IPS-15b (cell line): ENCODE measurements around the gene FBXL13.

ENCODE experiments used
- H3K27me3 ChIP-seq: one replicate; pipeline ENCODE4 v1.6.1; 2013; ENCODE audit warnings: low read length; ENCODE audit not compliant: control insufficient read depth, insufficient read depth
- H3K36me3 ChIP-seq: one replicate; pipeline ENCODE4 v1.6.1; 2013; ENCODE audit warnings: low read length; ENCODE audit not compliant: control insufficient read depth, insufficient read depth
- H3K4me1 ChIP-seq: one replicate; pipeline ENCODE4 v1.6.1; 2013; ENCODE audit warnings: mild to moderate bottlenecking, low read length; ENCODE audit not compliant: control insufficient read depth, insufficient read depth
- H3K4me3 ChIP-seq: one replicate; pipeline ENCODE4 v1.5.1; 2013; ENCODE audit warnings: low read depth, low read length
- H3K9ac ChIP-seq: one replicate; pipeline ENCODE4 v1.6.1; 2013; ENCODE audit warnings: low read depth, mild to moderate bottlenecking, low read length
- H3K9me3 ChIP-seq: one replicate; pipeline ENCODE4 v1.6.1; 2013; ENCODE audit warnings: mild to moderate bottlenecking, low read length; ENCODE audit not compliant: control insufficient read depth, insufficient read depth

FBXL13 gene

DNA sequence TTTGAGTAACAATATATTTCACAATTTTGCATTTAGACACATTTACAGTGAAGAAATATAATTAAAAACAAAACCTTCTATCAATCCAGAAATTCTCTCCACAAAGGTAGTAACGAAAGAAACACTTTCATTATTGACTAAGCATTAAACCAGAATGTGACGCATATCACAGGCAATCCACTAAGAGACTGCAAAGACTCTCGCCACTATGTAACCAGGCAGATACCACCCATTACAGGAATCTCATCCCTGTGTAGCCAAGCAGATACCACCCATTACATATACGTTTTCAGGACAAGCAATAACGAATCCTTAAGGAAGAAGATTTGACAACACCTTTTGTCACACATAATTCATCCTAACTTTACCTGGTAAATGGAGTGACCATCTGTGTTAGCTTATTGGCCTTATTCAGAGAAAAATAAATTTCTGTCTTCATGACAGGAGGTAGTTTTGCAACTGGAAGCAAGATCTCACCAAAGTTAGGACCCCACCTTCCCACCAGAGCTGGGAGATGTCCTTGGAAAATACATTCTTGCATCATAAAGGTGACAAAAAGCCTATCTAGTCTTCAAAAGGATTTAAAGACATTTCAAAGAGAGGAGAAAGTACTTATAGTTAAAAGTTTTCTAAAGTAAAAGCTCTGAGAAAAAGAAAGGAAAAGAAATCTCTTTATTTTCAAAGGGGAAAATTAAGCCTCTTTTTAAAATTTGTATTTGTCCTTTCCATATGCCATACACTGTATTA lies 131.0 kb downstream of the FBXL13 start:
- Histone ChIP-seq H3K9ac (no peak overlapping the region), H3K4me3 (no peak overlapping the region), H3K4me1 (peaks cover 40% of the 10 kb centered on the region)

DNA sequence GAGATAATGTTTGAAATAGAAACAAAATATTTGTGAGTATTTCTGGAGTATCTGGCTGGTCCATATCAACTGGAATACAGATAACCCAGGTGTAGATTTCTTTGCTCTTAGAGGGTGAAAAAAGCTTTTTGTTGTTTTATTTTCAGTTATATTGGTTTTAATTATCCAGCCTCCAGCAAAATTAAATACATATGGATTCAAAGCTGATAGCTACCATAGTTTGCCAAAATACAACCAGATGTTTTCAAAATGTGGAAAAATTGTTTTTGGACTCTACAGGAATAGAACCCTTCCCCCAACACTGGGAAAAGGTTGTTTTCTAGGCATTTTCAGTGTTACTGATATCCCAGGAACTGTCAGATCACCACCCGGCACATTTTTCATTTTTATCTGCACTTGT lies 131.7 kb downstream of the FBXL13 start:
- Histone ChIP-seq H3K27me3 (no peaks in the 10 kb centered on the region), H3K9ac (peak overlapping the region; percentile 10), H3K4me1 (peaks cover 40% of the 10 kb centered on the region), H3K9me3 (no peaks in the 10 kb centered on the region), H3K36me3 (no peaks in the 10 kb centered on the region), H3K4me3 (no peak overlapping the region)

More for the DNA sequence above, 131.0 kb downstream of the FBXL13 start:
- Histone ChIP-seq H3K9me3 (no peaks in the 10 kb centered on the region), H3K27me3 (no peaks in the 10 kb centered on the region), H3K36me3 (no peaks in the 10 kb centered on the region)

DNA sequence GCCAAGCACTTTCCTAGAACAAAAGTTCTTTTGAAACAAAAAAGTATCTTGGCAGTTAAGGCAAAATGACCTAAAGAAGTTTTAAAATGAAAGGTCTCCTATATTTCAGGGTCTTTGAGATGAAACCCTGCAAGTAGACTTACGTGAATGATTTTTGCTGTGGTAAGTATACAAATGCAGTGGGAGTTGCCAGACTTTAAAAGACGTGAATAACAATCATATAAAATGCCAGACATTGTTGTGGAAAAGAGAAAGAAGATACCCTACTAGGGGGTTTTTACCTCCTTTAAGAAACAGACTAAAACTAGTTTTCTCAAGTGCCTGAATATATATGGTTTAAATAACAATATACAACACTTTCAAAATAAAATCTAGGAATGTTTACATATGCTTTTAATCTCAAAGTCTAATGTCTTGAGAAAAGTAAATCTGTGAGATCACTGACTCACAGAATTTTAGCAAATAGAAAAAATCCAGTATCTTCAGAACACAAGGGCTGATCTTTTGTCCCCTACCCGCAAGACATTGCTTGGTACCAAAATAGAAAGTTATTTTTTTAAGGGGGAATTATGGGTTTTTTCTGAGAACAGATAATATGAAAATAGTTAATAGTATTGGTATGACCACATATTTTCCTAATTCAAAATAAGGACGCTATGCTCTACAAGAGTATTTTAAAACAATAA lies 132.3 kb downstream of the FBXL13 start:
- peaks cover 40% of the 10 kb centered on the region for H3K4me1 ChIP-seq
- peak overlapping the region; percentile 19 for H3K4me3 ChIP-seq
- H3K9me3 ChIP-seq, result no peaks in the 10 kb centered on the region
- no peaks in the 10 kb centered on the region for H3K36me3 ChIP-seq
- peak overlapping the region; percentile 10 for H3K9ac ChIP-seq
- no peaks in the 10 kb centered on the region for H3K27me3 ChIP-seq

DNA sequence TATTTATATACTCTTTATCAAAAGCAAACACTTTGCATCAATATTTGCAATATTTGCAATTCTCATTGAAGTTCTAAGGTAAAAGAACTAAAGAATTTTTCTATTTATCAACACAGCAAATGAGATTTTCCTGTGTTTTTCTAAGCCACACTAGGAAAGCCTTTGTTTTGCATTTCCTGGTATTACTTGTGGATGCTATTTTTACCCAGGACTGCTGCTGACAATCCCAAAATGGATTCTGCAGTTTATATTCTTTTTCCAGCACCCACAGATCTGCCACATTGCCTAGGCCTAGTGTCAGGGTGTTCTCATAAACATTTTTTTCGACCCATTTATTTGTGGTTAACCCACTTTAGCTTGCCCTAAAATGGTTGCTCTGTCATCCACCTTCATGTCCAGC lies 135.9 kb downstream of the FBXL13 start:
- no peaks in the 10 kb centered on the region for H3K36me3 ChIP-seq
- H3K9ac ChIP-seq, result no peak overlapping the region
- H3K27me3 ChIP-seq, result no peaks in the 10 kb centered on the region
- H3K4me1 ChIP-seq, result peaks cover 48% of the 10 kb centered on the region
- no peak overlapping the region for H3K4me3 ChIP-seq
- H3K9me3 ChIP-seq, result no peaks in the 10 kb centered on the region

DNA sequence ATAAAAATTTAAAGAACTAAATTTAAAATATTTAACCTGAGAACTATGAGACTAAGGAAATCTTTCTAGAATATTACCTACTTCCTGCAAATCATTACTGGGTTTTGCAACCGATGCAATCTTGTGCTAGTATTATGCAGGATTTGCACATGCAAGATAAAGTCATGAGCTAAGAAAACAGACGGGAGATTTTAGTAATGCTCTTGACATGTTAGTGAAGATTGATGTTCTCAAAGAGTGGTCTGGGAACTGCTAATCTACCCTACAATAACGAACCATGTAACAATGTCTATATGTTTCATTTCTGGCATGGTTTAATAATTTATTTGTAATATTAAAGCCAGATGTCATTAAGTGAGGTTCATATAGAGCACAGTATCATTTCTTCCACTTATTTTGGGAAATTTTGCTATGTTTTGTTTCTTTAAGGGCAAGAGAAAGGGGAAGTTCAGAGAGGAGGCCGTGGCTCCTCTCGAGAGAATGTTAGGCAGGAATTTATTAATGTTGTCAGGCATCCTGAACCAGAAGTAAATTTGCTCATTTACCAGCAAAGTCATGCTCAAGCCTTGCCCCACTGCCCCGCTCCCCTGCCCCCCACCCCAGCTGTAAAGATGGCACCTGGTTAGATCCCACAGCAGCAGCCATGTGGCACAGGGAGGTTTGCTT lies 139.0 kb downstream of the FBXL13 start:
- Histone ChIP-seq H3K9ac (no peak overlapping the region), H3K9me3 (no peaks in the 10 kb centered on the region), H3K36me3 (no peaks in the 10 kb centered on the region), H3K27me3 (no peaks in the 10 kb centered on the region), H3K4me3 (no peak overlapping the region), H3K4me1 (peaks cover 34% of the 10 kb centered on the region)

GRCh38 chr7:102934701-102935100 lies 139.9 kb downstream of the FBXL13 start:
- H3K36me3 ChIP-seq, result no peaks in the 10 kb centered on the region
- peaks cover 34% of the 10 kb centered on the region for H3K4me1 ChIP-seq
- no peak overlapping the region for H3K9ac ChIP-seq
- no peaks in the 10 kb centered on the region for H3K9me3 ChIP-seq
- no peaks in the 10 kb centered on the region for H3K27me3 ChIP-seq
- H3K4me3 ChIP-seq, result no peak overlapping the region

DNA sequence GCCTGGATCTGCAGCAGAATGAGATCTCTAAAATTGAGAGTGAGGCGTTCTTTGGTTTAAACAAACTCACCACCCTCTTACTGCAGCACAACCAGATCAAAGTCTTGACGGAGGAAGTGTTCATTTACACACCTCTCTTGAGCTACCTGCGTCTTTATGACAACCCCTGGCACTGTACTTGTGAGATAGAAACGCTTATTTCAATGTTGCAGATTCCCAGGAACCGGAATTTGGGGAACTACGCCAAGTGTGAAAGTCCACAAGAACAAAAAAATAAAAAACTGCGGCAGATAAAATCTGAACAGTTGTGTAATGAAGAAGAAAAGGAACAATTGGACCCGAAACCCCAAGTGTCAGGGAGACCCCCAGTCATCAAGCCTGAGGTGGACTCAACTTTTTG lies 140.4 kb downstream of the FBXL13 start:
- peak overlapping the region; percentile 32 for H3K9ac ChIP-seq

GRCh38 chr7:102933763-102934162 lies 140.8 kb downstream of the FBXL13 start:
- Histone ChIP-seq H3K4me1 (peaks cover 30% of the 10 kb centered on the region), H3K36me3 (no peaks in the 10 kb centered on the region), H3K4me3 (no peak overlapping the region), H3K9ac (peak overlapping the region; percentile 32), H3K27me3 (no peaks in the 10 kb centered on the region), H3K9me3 (no peaks in the 10 kb centered on the region)

More for the DNA sequence above, 140.4 kb downstream of the FBXL13 start:
- Histone ChIP-seq H3K27me3 (no peaks in the 10 kb centered on the region), H3K4me1 (peaks cover 34% of the 10 kb centered on the region), H3K4me3 (no peak overlapping the region), H3K9me3 (no peaks in the 10 kb centered on the region), H3K36me3 (no peaks in the 10 kb centered on the region)

- H3K9ac ChIP-seq, result no peak overlapping the region
- H3K4me1 ChIP-seq, result peaks cover 29% of the 10 kb centered on the region
- no peaks in the 10 kb centered on the region for H3K9me3 ChIP-seq
- H3K4me3 ChIP-seq, result no peak overlapping the region
- no peaks in the 10 kb centered on the region for H3K27me3 ChIP-seq
- no peaks in the 10 kb centered on the region for H3K36me3 ChIP-seq
Observed at GRCh38 chr7:102931757-102932156, 142.8 kb downstream of the FBXL13 start.

DNA sequence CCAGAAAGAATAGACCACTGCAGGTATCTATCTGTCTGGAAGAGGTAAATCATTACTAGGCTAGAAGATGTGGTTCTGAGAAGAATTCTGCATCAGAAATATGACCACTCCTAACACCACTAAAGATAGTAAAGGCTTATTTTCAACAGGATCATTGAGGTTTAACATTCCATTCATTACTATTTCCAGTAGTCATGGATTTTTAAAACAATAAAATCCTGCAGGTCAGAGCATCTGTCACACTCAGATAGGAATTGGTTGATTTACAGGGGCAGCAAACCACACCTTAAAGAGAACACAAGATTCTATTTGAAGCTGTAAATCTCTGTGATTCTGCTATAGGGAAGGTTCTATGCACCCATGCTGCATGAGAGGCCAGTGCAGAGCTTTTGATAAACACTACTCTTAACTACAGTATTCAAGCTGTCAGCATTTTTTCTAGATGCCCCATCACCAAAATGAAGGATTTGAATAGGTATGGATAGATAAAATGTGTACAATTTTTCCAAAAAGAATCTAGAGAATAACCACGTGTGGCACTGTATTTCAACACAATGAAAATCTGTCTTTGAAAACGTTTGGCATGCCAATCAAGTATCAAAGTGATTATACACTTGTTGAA lies 147.2 kb downstream of the FBXL13 start:
- no peak overlapping the region for H3K4me3 ChIP-seq
- no peaks in the 10 kb centered on the region for H3K9me3 ChIP-seq
- H3K27me3 ChIP-seq, result no peaks in the 10 kb centered on the region
- H3K36me3 ChIP-seq, result no peaks in the 10 kb centered on the region
- H3K4me1 ChIP-seq, result no peaks in the 10 kb centered on the region
- no peak overlapping the region for H3K9ac ChIP-seq

DNA sequence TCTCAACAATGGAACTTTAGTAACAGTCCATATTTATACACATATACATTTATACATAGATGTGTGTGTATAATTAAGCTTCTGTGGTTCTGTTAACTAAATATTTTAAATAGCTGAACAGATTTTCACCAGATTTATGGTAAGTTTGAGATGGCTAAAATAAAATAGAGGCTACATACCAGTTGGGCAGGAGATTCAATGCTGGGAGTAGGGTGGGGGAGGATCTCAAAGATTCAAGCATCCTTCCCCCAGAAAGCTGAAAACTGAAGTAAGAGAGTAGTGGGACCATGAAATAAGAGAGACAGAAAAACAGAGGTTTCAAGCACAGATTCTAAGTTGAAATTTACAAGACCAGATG lies 147.8 kb downstream of the FBXL13 start:
- Histone ChIP-seq H3K27me3 (no peaks in the 10 kb centered on the region), H3K9ac (no peak overlapping the region), H3K9me3 (no peaks in the 10 kb centered on the region), H3K36me3 (no peaks in the 10 kb centered on the region), H3K4me1 (no peaks in the 10 kb centered on the region), H3K4me3 (no peak overlapping the region)
